Tibial artery (tissue), 4 donors: ENCODE results near the gene TSHZ2.

ENCODE experiments used
- DNase-seq, 2 donors: peaks; one replicate each; pipeline ENCODE4 v3.0.0-alpha.2; 2019
- H3K27ac ChIP-seq, 2 donors: fragments of 200-600 bp; sonication (generic) in 1 of 2; 1 replicate in 1 of 2; 2 replicates in 1 of 2; pipeline ENCODE4 v1.5.1; 2018 to 2019; ENCODE audit warnings: mild to moderate bottlenecking in 1 of 2
- H3K27me3 ChIP-seq, 2 donors: fragments of 200-600 bp; sonication (generic) in 1 of 2; one replicate each; pipeline versions ENCODE4 v1.5.1 to v1.6.0; 2016 to 2019
- H3K36me3 ChIP-seq, 3 donors: fragments of 200-600 bp; sonication (generic) in 2 of 3; one replicate each; pipeline ENCODE4 v1.5.1; 2016 to 2019; ENCODE audit warnings: mild to moderate bottlenecking in 2 of 3
- H3K4me1 ChIP-seq, 4 donors: fragments of 200-600 bp; sonication (generic) in 2 of 4; 1 replicate in 3 of 4; 2 replicates in 1 of 4; pipeline ENCODE4 v1.5.1; 2016 to 2019
- H3K4me3 ChIP-seq, 2 donors: fragments of 200-600 bp; sonication (generic) in 1 of 2; 1 replicate in 1 of 2; 2 replicates in 1 of 2; pipeline ENCODE4 v1.5.1; 2018 to 2019; ENCODE audit warnings: mild to moderate bottlenecking in 2 of 2
- H3K9me3 ChIP-seq, 3 donors: fragments of 200-600 bp; sonication (generic) in 1 of 3; one replicate each; pipeline ENCODE4 v1.5.1; 2016 to 2019
- intact Hi-C: fragments of 100-400 bp; cut with DNase I; formaldehyde crosslinking; loops from one replicate; pipeline ENCODE4 v1.15.0; 2023; ENCODE audit warnings: low total_unique reads
- TF ChIP-seq, protein P1 (sequence below), 2 experiments: fragments of 200-600 bp in 1 of 2; fragments of 450-650 bp in 1 of 2; IDR thresholded peaks; one replicate each; pipeline ENCODE4 v1.5.1; 2017 to 2019; ENCODE audit warnings: antibody characterized with exemption in 2 of 2, mild to moderate bottlenecking in 1 of 2, moderate library complexity in 1 of 2

The TSHZ2 gene

DNA sequence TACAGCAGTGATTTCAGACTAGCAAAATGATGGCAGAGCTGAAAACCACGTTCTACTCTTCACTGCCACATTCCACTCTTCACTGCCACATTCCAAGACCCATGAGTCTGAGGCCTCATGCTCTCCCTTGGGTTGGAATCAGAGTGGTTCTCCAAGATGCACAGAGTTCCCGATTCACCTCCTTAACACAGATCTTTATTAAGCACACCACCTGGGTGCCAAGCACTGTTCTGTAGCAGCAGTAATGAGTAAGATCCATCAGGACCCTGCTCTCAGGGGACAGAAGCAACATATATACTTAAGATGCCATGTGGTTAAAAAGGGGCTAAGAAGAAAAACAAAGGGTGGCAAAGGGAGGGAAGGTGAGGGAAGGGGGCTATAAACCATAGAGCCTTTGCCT, 26.9 kb downstream of the TSHZ2 start:
- DNase-seq: no peak
- Histone ChIP-seq H3K9me3 (no peaks in the 10 kb centered on the region), H3K27ac (no peak overlapping the region), H3K4me1 (peaks cover 0 to 3% (median 0%) of the 10 kb centered on the region in 4 donors), H3K27me3 (no peaks in the 10 kb centered on the region), H3K4me3 (no peak overlapping the region), H3K36me3 (no peaks in the 10 kb centered on the region)
- intact Hi-C loops: no loop called here
- TF ChIP-seq, protein P1, sequence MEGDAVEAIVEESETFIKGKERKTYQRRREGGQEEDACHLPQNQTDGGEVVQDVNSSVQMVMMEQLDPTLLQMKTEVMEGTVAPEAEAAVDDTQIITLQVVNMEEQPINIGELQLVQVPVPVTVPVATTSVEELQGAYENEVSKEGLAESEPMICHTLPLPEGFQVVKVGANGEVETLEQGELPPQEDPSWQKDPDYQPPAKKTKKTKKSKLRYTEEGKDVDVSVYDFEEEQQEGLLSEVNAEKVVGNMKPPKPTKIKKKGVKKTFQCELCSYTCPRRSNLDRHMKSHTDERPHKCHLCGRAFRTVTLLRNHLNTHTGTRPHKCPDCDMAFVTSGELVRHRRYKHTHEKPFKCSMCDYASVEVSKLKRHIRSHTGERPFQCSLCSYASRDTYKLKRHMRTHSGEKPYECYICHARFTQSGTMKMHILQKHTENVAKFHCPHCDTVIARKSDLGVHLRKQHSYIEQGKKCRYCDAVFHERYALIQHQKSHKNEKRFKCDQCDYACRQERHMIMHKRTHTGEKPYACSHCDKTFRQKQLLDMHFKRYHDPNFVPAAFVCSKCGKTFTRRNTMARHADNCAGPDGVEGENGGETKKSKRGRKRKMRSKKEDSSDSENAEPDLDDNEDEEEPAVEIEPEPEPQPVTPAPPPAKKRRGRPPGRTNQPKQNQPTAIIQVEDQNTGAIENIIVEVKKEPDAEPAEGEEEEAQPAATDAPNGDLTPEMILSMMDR (IDR thresholded peaks at IDR 0.05): no peak

- no peaks in the 10 kb centered on the region for H3K36me3 ChIP-seq
- TF ChIP-seq, protein P1 (IDR thresholded peaks at IDR 0.05): no peak
- no peak overlapping the region for H3K27ac ChIP-seq
- H3K4me1 ChIP-seq: peaks cover 0 to 3% (median 0%) of the 10 kb centered on the region in 4 donors
- no peaks in the 10 kb centered on the region for H3K27me3 ChIP-seq
- no peaks in the 10 kb centered on the region for H3K9me3 ChIP-seq
- intact Hi-C loops: no loop called here
- DNase-seq: no peak
- no peak overlapping the region for H3K4me3 ChIP-seq
These were observed 29.5 kb downstream of the TSHZ2 start for GRCh38 chr20:53001498-53002301.

GRCh38 chr20:53002786-53003185, 30.6 kb downstream of the TSHZ2 start:
- H3K27ac ChIP-seq: no peak overlapping the region
- TF ChIP-seq, protein P1 (IDR thresholded peaks at IDR 0.05): no peak

DNA sequence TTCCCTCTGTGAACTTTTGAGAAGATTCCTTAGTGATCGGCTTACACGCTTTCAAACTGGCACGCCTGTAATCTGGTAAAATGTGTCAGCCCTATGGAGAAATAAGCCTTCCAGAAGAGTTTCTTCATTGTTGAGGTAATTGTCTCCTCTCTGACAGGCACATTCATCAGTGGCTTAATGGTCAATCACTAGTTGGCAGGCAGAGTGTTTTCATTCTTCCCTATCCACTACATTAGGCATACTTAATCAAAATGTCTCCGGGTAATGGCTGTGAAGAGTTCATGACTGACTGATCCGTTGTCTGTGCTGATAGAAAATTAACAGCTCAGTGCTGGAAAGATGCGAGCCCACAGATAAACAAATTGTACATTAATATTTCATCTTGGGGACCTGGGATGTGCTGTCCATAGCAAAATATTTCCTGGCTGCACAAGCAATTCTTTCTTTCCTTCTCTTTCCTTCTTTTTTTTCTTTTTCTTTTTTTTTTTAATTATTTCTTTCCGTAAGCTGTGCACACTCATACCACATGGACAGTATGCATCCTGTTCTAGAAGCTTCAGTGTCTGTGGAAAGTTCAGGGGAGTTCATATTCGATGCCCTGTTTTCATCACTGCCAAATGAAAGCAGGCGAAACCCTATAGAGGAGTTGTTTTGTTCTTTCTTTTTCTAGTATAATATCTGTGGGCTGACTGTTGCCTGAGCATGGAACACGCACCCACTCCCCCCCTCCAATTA, 31.4 kb downstream of the TSHZ2 start:
- peaks cover 0 to 3% (median 0%) of the 10 kb centered on the region in 4 donors for H3K4me1 ChIP-seq
- no peaks in the 10 kb centered on the region for H3K27me3 ChIP-seq
- no peak for DNase-seq
- no peaks in the 10 kb centered on the region for H3K9me3 ChIP-seq
- TF ChIP-seq, protein P1 (IDR thresholded peaks at IDR 0.05): no peak
- no peak overlapping the region for H3K27ac ChIP-seq
- no peak overlapping the region for H3K4me3 ChIP-seq
- intact Hi-C loops: no loop called here
- H3K36me3 ChIP-seq: no peaks in the 10 kb centered on the region

More at GRCh38 chr20:53002786-53003185, 30.6 kb downstream of the TSHZ2 start:
- Histone ChIP-seq H3K9me3 (no peaks in the 10 kb centered on the region), H3K4me1 (peaks cover 0 to 3% (median 0%) of the 10 kb centered on the region in 4 donors), H3K27me3 (no peaks in the 10 kb centered on the region), H3K36me3 (no peaks in the 10 kb centered on the region), H3K4me3 (no peak overlapping the region)
- intact Hi-C loops: no loop called here
- DNase-seq: no peak

DNA sequence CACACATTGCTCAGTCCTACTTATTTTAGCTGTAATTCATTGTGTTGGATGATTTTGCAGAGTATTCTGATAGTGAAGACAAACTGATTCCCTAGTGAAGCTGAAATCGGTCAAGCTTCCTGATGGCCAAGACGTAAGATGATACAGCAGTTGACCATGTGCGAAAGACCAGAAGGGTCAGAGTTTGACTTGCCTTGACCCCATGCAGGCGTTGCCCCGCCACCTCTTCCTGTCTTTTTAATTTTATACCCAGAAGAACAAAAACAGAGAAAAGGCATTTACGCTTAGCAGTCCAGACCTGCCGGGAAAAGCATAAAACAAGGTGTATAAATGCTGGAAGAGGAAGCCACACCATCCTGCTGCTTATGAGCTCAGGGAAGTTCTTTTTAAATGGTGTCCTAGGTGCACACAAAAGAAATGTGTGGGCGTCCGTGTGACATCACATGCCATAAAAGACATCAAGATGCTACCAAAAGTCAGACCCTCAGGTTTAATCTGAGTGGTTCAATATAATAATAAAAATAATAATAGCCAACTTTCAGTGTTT, 32.2 kb downstream of the TSHZ2 start:
- intact Hi-C loops: no loop called here
- Histone ChIP-seq H3K27me3 (no peaks in the 10 kb centered on the region), H3K27ac (no peak overlapping the region), H3K36me3 (no peaks in the 10 kb centered on the region), H3K9me3 (no peaks in the 10 kb centered on the region), H3K4me3 (no peak overlapping the region), H3K4me1 (peaks cover 0 to 3% (median 0%) of the 10 kb centered on the region in 4 donors)
- TF ChIP-seq, protein P1 (IDR thresholded peaks at IDR 0.05): no peak
- DNase-seq: no peak
